ENCODE data around the gene C20orf173. TPM values are rescaled to one million over a fixed set of nuclear protein-coding genes. Genes with fewer than 3 reads are reported as not detected.

The C20orf173 gene
- total RNA-seq, 1 experiment from 2014 or later = not detected

GRCh38 chr20:35544436-35544835 lies 15.0 kb upstream of the C20orf173 start:
- Histone ChIP-seq H4K20me1 (ENCODE audit: insufficient read depth) (no peaks in the 10 kb centered on the region), H2AFZ (ENCODE audit: low read depth, low read length, poor library complexity, severe bottlenecking) (no peak overlapping the region), H3K79me2 (ENCODE audit: insufficient read depth, low read length) (peaks cover 10% of the 10 kb centered on the region), H3K27ac (ENCODE audit: low read depth, low read length) (no peak overlapping the region), H3K36me3 (ENCODE audit: control insufficient read depth in 1 of 2, insufficient read depth in 2 of 2, low read length in 2 of 2) (peaks cover 15% of the 10 kb centered on the region in 2 experiments), H3K4me3 (replicated peaks in 1 of 2; ENCODE audit: low read depth in 1 of 2, low read length in 2 of 2) (no peak overlapping the region), H3K9ac (ENCODE audit: low read length) (no peak overlapping the region), H3K4me2 (ENCODE audit: low read length) (no peak overlapping the region), H3K27me3 (ENCODE audit: insufficient read depth, low read length) (no peaks in the 10 kb centered on the region), H3K4me1 (ENCODE audit: control insufficient read depth in 1 of 2, insufficient read depth in 2 of 2, low read length in 2 of 2) (peaks cover 9 to 26% of the 10 kb centered on the region in 2 experiments), H3K9me3 (ENCODE audit: control insufficient read depth in 1 of 2, insufficient read depth in 1 of 2, low read depth in 1 of 2, low read length in 2 of 2) (no peaks in the 10 kb centered on the region), H3K9me2 (ENCODE audit: insufficient read depth) (no peaks in the 10 kb centered on the region)
- TF ChIP-seq CEBPB (IDR thresholded peaks at IDR 0.05; ENCODE audit: low read depth) (no peak), ATF3 (IDR thresholded peaks at IDR 0.05) (no peak), ZNF274 (IDR thresholded peaks at IDR 0.05; ENCODE audit: low read depth, low read length) (no peak), EZH2phosphoT487 (IDR thresholded peaks at IDR 0.05; ENCODE audit: borderline replicate concordance) (no peak), REST (IDR thresholded peaks at IDR 0.05; ENCODE audit: low read depth) (no peak)
- DNase-seq (ENCODE audit: low read depth, low spot score) = no peak
- POLR2A ChIA-PET = no interaction called here
- RAD21 ChIA-PET (ENCODE audit: low non-redundant PET in 1 of 2, low total read pairs in 2 of 2, uncharacterized antibody in 2 of 2, unreplicated experiment in 2 of 2) = no interaction called here
- BruUV-seq (replicated peaks) = no TSS peak
- intact Hi-C loops (cut with micrococcal nuclease) = loop anchor here (5.0 kb wide), 1 partner anchor 73 kb away; the partner anchor contains the start of gene SPAG4
- CTCF ChIA-PET = no interaction called here
- no peak for ATAC-seq

Measured in HCT116 (cell line).